Measurements from ENCODE around the gene HRG. TPM values are rescaled to one million over a fixed set of nuclear protein-coding genes. Genes with fewer than 3 reads are reported as not detected.
"Not testable (repeated sequence)": the region's sequence is repeated elsewhere in the genome, so short reads cannot be mapped to it uniquely, and the experiment has no call there.

HRG gene
- polyA plus RNA-seq, 1 experiment = not detected

- no peak overlapping the region for H3K4me3 ChIP-seq (ENCODE audit: low read depth, low read length)
- ChIA-PET CTCF (no interaction called here), POLR2A (no interaction called here)
- no peaks in the 10 kb centered on the region for H3K27me3 ChIP-seq (ENCODE audit: control insufficient read depth, insufficient read depth, low read length)
- no peaks in the 10 kb centered on the region for H3K36me3 ChIP-seq (ENCODE audit: control insufficient read depth, insufficient read depth, low read length)
- no peak for TF ChIP-seq CTCF (IDR thresholded peaks at IDR 0.05; ENCODE audit: insufficient read depth, low read depth, low read length)
- DNase-seq (ENCODE audit: low read depth) = no peak
These were observed 40.3 kb downstream of the HRG start for GRCh38 chr3:186705882-186706780.

GRCh38 chr3:186708983-186709679 is 43.3 kb downstream of the HRG start:
- no peaks in the 10 kb centered on the region for H3K27me3 ChIP-seq (ENCODE audit: control insufficient read depth, insufficient read depth, low read length)
- ChIA-PET CTCF (interaction anchor here (1.1 kb wide), 1 partner anchor 113 kb away, joined by 3 read pairs; no protein-coding TSS in a partner anchor), POLR2A (no interaction called here)
- no peak for TF ChIP-seq CTCF (IDR thresholded peaks at IDR 0.05; ENCODE audit: insufficient read depth, low read depth, low read length)
- no peak for DNase-seq (ENCODE audit: low read depth)
- H3K4me3 ChIP-seq (ENCODE audit: low read depth, low read length) = no peak overlapping the region
- no peaks in the 10 kb centered on the region for H3K36me3 ChIP-seq (ENCODE audit: control insufficient read depth, insufficient read depth, low read length)

- CTCF ChIA-PET; H3K36me3 ChIP-seq (ENCODE audit: control insufficient read depth, insufficient read depth, low read length); H3K27me3 ChIP-seq (ENCODE audit: control insufficient read depth, insufficient read depth, low read length); H3K4me3 ChIP-seq (ENCODE audit: low read depth, low read length); POLR2A ChIA-PET; DNase-seq (ENCODE audit: low read depth): not testable (repeated sequence)
These were observed 44.9 kb downstream of the HRG start for GRCh38 chr3:186710694-186711093.

GRCh38 chr3:186713499-186713898 is 47.7 kb downstream of the HRG start:
- Histone ChIP-seq H3K4me3 (ENCODE audit: low read depth, low read length) (no peak overlapping the region), H3K36me3 (ENCODE audit: control insufficient read depth, insufficient read depth, low read length) (no peaks in the 10 kb centered on the region), H3K27me3 (ENCODE audit: control insufficient read depth, insufficient read depth, low read length) (no peaks in the 10 kb centered on the region)
- ChIA-PET CTCF (no interaction called here), POLR2A (no interaction called here)
- no peak for TF ChIP-seq CTCF (IDR thresholded peaks at IDR 0.05; ENCODE audit: insufficient read depth, low read depth, low read length)
- DNase-seq (ENCODE audit: low read depth) = no peak

- Histone ChIP-seq H3K36me3 (ENCODE audit: control insufficient read depth, insufficient read depth, low read length) (no peaks in the 10 kb centered on the region), H3K27me3 (ENCODE audit: control insufficient read depth, insufficient read depth, low read length) (no peaks in the 10 kb centered on the region), H3K4me3 (ENCODE audit: low read depth, low read length) (no peak within 1 kb of the TSS)
- CTCF ChIA-PET = no interaction called here
- DNase-seq (ENCODE audit: low read depth) = no peak
- no peak for TF ChIP-seq CTCF (IDR thresholded peaks at IDR 0.05; ENCODE audit: insufficient read depth, low read depth, low read length)
- POLR2A ChIA-PET = no interaction called here
These were observed 51.2 kb downstream of the HRG start, which contains the start of gene KNG1 for GRCh38 chr3:186717039-186717457. Gene KNG1 (plus strand): TSS chr3:186717359. CDS start chr3:186717543, 184 bp downstream.
